HG03060 (cell line): ENCODE results near the gene BOK.

ENCODE experiments used
- ATAC-seq: cut with Tn5 transposase; IDR thresholded peaks from one replicate; pipeline ENCODE4 v1.9.1; 2021; ENCODE audit warnings: low read depth, moderate number of reproducible peaks; ENCODE audit not compliant: unreplicated experiment

Gene BOK

DNA sequence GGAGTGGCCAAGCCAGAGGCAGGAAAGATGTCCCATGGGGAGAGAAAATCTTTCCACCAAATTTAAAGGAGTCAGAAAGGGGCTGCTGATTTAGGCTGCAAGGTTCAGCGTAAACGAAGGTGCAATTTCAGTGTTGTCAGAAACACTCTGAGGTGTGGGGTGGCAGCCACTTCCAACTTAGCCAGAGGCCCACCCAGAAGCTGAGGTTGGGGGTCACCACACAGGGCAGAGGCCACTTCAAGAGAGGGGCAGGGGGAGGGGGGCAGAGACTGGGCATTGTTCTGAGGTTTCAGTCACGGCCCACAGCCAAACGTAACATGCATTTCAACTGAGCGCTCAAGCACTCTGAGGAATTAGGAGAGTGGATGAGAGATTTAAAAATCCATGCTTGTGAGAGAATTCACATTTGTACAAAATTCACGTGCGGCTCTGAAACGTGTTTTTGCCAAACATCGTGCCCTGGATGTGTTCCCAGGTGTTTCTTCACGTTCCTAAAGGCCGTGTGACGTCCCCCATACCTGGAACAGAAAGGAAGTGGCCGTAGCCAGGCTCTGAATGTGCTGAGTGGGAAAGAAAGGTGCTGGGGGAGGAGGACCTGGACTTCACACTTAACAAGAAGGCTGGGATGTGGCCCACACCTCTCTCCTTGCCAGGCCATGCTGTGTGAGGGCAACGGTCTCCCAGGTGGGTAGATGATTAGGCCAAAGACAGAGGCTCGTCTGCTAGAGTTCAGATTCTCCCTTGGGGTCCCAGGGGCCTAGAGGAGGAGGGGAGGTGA is 19.5 kb upstream of the BOK start:
- no peak for ATAC-seq

DNA sequence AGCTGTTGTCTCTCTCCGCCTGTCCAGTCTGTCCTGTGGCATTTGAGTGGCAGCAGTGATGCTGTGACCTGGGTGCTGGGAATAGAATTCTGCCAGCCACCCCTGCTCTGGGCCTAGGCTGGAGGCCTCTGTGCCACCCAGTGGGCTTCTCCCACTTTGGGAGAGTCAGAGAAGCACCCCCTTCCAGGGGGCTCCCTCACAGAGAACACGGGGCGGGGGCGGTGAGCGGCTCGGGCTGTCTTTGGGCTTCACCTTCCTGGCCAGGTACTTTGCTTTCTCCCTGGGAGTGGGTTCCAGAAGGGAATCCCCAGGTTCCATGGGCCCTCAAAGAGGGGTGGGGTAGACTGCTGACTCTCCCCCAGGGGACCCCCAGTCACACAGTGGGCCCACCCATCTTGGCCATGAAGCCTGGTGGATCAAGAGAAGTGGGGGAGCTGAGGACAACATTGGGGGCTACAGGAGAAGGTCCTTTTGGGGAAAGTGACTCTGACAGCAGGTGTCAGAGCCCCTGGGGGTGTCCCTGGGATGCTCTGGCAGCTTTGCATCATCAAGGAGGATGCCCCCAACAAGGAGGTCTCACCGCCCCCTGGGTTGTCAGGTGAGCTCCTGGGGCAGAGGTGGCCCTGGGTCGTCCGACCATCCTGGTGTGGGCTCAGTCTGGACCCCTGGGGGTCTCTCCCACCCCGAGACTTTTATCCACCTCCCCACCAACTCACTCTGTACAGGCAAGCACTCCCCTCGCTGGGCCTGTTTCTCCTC is 18.8 kb upstream of the BOK start:
- no peak for ATAC-seq

DNA sequence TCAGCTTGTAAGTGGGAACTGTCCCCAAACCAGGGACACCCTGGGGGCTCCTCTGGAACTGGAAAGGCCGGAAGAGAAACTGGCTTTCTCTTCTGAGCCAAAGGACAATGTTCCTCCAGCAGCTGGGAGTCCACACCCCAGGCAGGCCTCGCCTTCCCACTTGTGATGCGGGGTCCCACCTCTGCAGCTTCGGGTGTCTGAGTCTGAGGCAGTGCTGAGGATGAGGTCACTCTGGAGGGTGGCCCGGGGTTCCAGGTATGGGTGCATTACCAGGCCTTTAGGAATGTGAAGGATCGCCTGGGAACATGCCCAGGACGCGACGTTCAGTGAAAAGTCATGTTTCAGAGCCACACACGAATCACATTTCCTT is 18.2 kb upstream of the BOK start:
- no peak for ATAC-seq

DNA sequence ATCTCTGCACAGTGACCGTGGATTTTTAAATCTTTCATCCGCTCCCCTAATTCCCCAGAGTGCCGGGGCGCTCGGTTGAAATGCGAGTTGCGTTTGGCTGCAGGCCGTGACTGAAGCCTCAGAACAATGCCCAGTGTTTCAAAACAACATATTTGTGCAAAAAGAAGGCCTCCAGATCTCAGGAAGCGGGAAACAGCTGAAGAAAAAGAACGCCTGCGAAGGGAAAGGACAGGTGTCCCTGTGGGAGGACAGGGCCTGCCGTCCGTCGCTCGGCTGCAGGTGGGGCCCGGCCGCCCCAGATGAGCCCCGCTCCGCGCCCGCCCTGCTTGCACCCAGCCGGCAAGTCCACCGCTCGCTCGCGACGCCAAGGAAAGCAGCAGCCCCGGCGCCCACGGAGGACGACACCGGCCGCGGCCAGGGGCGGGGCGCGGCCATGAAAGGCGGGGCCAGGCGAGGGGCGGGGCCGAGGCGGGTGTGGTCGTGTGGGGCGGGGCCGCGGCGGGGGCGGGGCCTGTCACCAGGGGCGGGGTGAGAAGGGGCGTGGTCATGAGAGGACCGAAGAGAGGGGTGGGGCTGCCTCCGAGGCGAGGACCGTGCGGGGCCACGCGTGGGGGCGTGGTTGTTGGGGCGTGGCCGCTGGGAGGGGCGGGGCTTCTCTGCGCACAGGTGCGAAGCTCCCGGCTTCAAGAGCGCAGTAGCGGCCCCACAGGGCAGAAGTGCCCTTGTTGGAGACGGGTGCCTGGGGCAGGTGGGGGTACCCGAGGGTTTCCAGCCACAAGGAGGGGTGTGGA is 17.6 kb upstream of the BOK start:
- no peak for ATAC-seq

DNA sequence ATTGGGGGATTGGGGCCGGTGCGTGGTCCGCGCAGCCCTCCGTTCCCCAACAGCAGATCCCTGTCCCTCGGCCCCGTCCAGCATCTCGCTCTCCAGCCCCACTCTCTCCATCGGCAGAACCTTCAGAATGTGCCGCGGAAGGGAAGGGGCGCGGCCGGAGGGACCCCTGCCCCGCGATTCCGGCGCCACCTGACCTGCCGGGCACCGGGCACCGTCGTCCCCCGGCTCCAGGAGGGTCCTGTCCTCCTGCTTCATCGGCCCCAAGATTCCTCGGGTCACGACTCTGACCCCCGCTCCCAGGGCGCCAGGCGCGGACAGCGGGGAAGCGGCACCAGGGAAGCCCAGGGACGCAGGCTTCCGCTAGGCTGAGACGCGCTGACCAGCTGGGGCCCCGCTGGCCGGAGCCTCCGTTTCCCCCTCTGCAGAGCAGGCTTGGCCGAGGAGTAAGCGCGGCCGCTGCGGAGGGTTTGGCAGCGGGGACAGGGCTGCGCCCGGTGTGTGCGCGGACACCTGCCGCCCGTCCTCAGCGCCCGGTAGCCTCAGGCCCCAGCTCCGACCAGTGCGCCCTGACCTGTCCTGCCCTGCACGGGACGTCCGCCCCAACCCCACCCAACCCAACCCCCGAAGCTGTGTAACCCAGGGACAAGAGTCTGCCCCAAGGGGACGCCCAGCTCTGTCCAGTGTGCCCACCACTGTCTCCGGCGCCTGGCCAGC is 16.8 kb upstream of the BOK start:
- no peak for ATAC-seq

DNA sequence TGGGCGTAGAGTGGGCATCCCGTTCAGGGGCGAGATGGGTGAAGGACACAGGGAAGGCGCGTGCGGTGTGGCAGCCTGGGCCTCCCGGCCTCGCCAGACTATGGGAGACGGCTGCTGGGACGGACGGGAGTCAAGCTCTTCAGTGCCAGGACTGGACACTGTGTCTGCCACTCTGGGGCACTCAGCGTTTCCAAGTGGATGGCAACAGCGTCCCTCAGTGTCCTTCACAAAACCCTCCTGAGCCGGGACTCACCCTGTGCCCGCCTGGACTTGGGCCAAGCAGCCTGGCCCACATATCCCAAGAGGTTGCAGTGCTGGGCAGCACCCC is 16.3 kb upstream of the BOK start:
- ATAC-seq: no peak

DNA sequence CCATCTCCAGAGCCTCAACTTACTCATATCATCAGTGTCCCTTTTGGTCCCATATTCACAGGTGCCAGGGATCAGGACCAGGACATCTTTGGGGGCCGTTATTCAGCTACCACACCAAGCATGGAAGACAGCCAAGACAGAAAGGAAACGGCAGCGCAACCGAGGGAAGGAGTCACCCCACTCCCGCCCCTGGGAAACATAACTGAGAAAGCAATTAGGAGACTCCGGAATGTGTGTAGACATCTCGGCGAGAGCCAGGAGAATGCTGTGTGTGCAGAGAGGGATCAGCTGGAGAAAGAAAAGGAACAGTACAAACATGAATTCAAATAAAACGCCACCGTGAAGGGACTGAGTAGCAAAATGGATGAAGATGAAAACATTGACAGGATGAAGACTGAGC is 13.4 kb upstream of the BOK start:
- ATAC-seq: no peak

DNA sequence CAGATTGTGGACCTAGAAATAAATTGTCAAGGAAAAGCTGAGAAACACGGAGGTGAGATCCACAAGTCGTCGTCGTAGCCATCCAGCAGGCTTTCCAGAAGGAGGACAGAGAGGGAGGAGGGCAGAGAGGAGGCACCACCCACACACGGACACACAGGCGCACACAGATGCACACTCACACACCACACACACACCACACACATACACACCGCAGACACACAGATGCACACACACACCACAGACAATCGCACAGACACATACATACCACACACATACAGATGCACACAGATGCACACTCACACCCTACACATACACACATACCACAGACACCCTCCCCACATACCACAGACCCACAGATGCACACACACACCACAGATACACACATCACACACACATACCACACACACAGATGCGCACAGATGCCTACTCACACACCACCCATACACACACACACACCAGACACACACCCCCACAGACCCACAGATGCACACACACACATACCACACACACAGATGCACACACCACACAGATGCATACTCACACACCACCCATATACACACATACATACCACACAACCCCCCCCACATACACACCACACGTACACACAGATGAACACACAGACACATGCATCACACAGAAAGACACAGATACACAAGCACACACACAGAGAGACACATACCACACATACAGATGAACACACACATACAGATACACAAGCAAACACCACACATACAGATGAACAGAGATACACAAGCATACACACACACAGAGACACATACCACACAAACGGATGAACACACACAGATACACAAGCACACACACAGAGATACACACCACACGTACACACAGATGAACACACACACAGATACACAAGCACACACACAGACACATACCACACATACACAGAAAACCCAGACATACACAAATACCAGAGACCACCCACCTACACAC is 12.7 kb upstream of the BOK start:
- ATAC-seq: no peak

DNA sequence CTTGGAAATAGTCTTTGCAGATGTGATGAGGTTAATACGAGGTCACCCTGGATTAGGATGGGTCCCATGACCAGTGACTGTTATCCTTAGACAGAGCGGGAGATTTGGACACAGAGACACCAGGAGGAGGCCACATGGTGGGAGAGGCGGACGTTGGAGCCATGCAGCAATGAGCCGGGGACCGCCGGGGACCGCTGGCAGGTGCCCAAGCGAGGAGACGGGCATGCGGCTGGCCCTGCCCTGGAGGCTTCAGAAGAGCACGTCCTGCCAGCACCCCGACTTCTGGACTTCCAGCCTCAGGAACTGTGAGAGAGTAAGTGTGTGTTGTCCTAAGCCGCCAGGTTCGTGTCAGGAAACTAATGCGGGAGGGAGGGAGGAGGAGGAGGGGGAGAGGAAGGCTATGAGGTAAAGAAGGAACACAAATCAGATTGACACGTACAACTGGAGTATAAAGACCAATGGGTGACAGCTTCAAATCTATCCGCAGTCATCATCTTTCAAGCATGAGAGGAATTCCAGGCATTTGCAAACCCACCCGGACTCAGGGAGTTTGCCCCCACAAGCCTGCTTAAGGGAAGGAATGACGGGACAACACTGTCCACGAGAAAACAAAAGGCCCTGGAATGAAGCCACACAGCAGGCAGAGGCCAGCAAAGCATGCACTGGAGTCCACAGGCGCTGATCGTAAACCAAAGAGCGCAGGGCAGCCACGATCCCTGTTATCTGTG is 11.6 kb upstream of the BOK start:
- no peak for ATAC-seq

DNA sequence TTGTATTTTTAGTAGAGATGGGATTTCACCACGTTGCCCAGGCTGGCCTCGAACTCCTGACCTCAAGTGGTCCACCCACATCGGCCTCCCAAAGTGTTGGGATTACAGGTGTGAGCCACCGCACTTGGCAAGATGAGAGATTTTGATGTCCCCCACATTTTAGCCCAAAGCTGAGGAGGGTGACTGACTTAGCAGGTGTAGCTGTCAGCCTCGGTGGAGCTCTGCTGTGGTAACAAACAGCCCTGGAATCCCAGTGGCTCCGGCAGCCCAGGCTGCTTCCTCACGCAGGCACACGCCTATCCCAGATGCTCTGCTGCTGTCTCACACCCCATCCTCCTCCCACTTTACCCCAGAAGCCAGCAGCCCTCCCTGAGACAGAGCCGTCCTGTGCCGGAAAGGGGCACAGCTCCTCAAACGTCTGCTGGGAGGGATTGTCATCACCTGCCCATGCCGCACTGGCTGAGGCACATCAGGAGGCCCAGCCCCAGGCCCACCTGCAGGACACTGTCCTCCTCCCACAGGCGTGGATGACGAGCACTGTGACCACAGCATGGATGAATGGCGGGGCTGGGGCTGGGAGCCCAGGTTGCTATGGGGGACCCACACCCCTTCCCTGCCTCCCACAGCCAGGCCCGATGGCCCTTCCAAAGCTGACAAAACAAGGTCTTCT is 10.6 kb upstream of the BOK start:
- ATAC-seq: no peak

DNA sequence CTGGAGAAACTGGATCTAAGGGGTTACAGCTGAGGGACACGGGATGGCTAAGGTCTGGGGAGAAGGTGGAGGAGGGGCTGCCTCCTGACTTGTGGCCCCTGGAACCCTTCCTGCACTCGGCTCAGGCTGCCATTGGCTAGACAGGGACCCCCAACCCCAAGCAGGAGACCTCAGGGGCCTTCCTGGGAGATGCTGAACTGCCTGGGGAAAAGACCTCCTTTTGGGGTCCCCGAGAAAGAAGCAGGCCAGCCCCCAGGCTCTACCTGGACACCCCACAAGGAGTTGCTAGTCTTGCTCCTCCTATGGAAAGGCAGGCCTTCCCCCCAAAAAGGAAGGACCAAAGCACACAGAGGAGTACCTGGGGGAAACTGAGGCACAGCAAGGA is 10.1 kb upstream of the BOK start:
- ATAC-seq: no peak

DNA sequence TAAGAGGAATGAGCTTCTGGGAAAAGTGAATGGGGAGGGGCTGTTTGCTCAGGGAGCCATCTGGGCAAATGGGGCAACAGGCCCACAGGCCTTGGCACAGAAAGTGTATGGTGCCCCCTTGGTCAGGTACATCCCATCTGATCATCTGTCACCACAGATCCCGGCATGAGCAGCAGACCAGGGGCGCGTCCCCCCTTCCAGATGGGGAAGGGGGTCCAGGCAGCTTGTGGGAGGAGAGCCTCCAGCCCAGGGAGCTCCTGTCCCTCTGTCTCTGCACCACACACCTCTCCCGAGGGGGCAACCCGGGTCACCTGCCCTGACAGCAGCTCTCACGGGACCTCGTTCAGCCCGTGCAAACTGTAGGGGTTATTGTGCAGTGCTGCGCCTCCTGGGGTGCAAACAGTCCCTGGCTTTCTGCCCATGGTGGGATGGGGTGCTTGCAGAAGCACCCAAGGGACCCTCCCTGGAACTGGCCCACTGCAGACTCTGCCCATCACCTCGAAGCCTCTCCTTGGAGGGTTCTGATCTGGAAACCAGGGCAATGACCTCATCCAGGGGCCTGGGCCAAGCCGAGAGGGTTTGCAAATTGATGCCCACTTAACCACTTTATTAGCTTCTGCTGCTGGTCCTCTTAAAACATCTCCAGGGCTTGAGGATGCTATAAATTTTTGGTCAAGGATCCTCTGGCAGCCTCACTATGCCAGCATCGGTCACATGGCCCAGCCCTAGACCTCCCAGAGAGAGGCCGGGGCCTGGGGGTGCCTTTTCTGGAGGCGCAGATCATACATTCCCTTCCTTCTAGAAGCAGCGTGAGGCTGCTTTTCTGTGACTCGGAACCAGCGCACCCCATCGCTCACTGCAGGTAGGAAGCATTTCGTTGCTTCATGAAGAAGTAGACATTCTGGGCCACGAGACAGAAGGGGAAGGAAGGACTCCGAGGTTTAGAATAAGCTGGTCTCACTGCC is 7.6 kb upstream of the BOK start:
- ATAC-seq: no peak

DNA sequence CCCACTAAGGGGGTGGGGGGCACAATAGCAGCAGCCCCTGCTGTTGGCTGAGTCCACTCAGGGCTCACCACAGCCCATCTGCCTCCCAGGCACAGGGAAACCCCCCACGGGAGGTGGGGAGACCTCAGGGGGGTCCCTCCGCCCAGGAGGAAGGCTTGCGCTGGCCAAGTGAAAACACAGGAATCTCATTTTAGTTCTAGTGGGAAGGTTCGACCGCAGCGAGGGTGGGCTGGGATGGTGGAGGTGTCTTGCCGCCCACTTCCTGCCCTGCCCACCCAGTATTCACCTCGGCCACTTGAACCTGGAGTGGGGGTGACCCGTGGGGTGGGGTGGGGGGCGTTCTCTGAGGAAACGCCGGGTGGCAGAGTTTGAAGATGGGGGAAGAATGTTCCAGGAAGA is 6.9 kb upstream of the BOK start:
- no peak for ATAC-seq

DNA sequence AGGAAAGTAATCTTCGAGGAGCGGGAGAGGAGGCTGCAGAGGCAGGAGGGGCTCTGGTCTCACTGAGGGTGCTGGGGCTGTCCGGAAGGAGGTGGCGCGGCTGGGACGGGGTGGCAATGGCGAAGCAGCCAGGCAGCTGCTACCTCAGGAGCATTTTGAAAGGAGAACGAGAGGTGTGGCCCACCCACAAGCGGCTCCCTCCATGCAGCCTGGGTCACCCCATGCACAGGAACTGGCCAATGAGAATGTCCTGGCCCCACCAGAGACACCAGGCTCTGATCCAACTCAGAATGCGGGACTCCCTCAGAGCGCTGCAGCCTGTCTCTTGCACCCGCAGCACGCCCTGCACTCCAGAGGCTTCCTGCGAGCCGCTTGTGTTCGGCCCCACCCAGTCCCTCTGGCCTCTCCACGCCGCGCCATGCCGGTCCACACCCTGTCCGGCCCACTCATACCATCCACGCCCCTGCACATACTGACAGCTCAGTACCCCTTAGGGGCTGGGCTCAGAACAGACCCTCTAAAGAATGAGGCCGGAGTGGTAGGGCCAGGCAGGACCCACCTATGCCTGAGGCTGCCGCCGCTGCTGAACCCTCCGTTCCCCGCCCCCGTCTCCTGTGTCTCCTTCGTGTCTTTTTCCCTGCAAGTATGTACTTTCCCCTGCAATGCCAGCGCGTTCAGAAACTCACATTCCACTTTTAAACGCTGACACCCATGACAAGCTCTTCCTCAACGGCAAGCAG is 6.4 kb upstream of the BOK start:
- ATAC-seq: no peak

DNA sequence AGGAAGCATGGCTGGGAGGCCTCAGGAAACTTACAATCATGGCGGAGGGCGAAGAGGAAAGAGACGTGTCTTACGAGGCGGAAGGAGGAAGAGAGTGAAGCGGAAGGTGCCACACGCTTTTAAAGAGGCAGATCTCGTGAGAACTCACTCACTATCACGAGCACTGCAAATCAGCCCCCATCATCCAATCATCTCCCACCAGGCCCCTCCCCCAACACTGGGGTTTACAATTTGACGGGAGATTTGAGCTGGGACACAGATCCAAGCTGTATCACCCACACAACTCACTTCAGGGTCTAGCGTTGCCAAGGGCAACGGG is 5.1 kb upstream of the BOK start:
- ATAC-seq: no peak

DNA sequence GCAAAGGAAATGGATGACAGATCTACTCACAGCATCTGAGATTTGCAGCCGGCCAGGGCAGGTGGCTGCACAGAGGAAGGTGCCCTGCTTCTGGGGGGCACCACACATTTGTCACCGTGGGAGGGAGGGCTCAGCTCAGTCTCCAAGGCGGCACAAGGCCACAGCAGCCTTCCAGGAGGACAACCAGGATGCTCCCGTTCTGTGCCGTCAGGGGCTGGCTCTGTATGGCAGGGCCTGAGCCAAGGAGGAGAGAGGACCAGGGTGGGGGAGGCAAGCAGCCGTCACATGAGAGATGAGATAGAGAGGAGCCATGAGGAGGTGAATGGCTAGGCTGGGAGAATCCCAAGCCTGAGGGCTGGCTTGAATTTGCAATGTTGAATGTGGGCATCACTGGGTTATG is 4.6 kb upstream of the BOK start:
- ATAC-seq: no peak
